Choroid plexus epithelial cell (primary cell): ENCODE data around the gene MRPL22.
"Not testable (repeated sequence)": the region's sequence is repeated elsewhere in the genome, so short reads cannot be mapped to it uniquely, and the experiment has no call there.

ENCODE experiments used
- DNase-seq: peaks from one replicate; pipeline ENCODE4 v3.0.0-alpha.2; 2010; ENCODE audit warnings: low read depth
- H3K4me3 ChIP-seq: 2 replicates; pipeline ENCODE4 v1.5.1; 2011; ENCODE audit warnings: low read depth, mild to moderate bottlenecking, control low read depth, low read length, moderate library complexity
- TF ChIP-seq, protein P1 (sequence below): conservative IDR thresholded peaks from 2 replicates; pipeline ENCODE4 v1.5.1; 2011; ENCODE audit warnings: low read depth, mild to moderate bottlenecking, control low read depth, inconsistent platforms, low read length, moderate library complexity

Gene MRPL22

DNA sequence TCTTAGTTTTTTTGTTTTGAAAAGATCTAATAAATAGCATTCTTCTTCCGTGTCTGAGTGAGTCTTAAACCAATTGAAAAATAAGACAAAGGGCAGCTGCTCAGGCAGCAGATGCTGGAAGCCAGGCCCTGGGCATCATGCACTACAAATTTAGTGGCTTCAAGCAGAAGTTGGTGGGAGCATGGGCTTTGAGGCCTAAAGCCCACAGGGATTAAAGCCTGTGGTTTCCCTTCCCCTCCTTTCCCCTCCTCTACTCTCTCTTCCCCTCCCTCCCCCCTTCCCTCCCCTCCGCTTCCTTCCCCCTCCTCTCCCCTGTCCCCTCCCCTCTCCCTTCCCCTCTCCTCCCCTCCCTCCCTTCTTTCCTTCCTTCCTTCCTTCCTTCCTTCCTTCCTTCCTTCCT, 52.6 kb downstream of the MRPL22 start:
- no peak for DNase-seq
- H3K4me3 ChIP-seq = no peak overlapping the region
- TF ChIP-seq, protein P1, sequence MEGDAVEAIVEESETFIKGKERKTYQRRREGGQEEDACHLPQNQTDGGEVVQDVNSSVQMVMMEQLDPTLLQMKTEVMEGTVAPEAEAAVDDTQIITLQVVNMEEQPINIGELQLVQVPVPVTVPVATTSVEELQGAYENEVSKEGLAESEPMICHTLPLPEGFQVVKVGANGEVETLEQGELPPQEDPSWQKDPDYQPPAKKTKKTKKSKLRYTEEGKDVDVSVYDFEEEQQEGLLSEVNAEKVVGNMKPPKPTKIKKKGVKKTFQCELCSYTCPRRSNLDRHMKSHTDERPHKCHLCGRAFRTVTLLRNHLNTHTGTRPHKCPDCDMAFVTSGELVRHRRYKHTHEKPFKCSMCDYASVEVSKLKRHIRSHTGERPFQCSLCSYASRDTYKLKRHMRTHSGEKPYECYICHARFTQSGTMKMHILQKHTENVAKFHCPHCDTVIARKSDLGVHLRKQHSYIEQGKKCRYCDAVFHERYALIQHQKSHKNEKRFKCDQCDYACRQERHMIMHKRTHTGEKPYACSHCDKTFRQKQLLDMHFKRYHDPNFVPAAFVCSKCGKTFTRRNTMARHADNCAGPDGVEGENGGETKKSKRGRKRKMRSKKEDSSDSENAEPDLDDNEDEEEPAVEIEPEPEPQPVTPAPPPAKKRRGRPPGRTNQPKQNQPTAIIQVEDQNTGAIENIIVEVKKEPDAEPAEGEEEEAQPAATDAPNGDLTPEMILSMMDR = no peak

DNA sequence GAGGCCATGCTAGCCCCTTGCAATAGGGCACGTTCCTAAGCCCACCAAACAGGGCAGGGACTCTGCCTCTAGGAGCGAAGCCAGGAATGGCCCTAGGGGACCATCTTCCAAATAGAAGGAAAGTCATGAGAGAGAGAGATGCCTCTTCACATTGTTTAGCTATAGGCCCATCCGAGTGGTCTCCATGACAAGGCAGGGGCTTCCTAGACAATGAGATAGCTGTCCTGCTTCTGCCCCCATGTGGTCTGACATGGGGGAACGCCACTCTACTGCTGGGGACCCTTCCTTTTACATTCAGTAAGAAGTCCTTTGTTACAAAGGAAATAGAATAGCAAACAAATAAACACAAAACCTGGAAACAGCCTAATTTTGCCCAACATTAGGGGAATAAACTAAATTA, 54.8 kb downstream of the MRPL22 start:
- TF ChIP-seq, protein P1 = peak; percentile 26
- DNase-seq = no peak
- H3K4me3 ChIP-seq = no peak overlapping the region

GRCh38 chr5:154997746-154998145, 56.9 kb downstream of the MRPL22 start:
- no peak overlapping the region for H3K4me3 ChIP-seq
- TF ChIP-seq, protein P1 = no peak
- peak; percentile 6 for DNase-seq

DNA sequence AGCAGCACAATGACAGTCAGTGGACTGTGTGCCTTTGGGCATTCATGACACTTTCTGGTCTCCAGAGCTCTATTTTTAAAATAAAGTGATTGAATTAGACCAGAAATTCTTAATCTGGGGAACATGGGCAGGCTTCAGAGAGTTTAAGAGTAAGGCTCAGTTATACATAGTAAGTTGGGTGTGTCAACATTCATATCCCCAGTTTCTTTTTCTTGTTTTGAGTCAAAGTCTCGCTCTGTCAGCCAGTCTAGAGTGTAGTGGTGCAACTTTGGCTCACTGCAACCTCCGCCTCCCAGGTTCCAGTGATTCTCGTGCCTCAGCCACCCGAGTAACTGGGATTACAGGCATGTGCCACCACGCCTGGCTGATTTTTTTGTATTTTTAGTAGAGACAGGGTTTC, 59.0 kb downstream of the MRPL22 start:
- DNase-seq = no peak
- TF ChIP-seq, protein P1 = no peak
- H3K4me3 ChIP-seq = no peak overlapping the region

GRCh38 chr5:155001523-155001922, 60.6 kb downstream of the MRPL22 start:
- no peak for DNase-seq
- no peak overlapping the region for H3K4me3 ChIP-seq
- TF ChIP-seq, protein P1 = no peak

- DNase-seq, H3K4me3 ChIP-seq: not testable (repeated sequence)
These were observed 61.8 kb downstream of the MRPL22 start for GRCh38 chr5:155002722-155003121.

- DNase-seq = peak; percentile 32
- TF ChIP-seq, protein P1 = peak; percentile 67
- no peak overlapping the region for H3K4me3 ChIP-seq
These were observed 63.4 kb downstream of the MRPL22 start for GRCh38 chr5:155004138-155004744.

DNA sequence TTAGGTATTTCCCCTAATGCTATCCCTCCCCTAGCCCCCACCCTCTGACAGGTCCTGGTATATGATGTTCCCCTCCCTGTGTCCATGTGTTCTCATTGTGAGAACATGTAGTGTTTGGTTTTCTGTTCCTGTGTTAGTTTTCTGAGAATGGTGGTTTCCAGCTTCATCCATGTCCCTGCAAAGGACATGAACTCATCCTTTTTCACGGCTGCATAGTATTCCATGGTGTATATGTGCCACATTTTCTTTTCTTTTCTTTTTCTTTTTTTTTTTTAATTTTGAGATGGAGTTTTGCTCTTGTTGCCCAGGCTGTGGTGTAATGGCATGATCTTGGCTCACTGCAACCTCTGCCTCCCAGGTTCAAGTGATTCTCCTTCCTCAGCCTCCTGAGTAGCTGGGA, 65.4 kb downstream of the MRPL22 start:
- not testable (repeated sequence) for H3K4me3 ChIP-seq

More for the DNA sequence above, 65.4 kb downstream of the MRPL22 start:
- DNase-seq = not testable (repeated sequence)
